Hematopoietic multipotent progenitor cell treated with erythropoietin and hydrocortisone succinate and interleukin-3 and kit ligand, for 6 days (in vitro differentiated cells): ENCODE results near the gene KLHDC8A.
A peak's percentile ranks its signal among the peaks of the same experiment; 100 is the strongest.

Experiments used
- DNase-seq: peaks from one replicate; pipeline ENCODE4 v3.0.0-alpha.2; 2015

KLHDC8A gene

DNA sequence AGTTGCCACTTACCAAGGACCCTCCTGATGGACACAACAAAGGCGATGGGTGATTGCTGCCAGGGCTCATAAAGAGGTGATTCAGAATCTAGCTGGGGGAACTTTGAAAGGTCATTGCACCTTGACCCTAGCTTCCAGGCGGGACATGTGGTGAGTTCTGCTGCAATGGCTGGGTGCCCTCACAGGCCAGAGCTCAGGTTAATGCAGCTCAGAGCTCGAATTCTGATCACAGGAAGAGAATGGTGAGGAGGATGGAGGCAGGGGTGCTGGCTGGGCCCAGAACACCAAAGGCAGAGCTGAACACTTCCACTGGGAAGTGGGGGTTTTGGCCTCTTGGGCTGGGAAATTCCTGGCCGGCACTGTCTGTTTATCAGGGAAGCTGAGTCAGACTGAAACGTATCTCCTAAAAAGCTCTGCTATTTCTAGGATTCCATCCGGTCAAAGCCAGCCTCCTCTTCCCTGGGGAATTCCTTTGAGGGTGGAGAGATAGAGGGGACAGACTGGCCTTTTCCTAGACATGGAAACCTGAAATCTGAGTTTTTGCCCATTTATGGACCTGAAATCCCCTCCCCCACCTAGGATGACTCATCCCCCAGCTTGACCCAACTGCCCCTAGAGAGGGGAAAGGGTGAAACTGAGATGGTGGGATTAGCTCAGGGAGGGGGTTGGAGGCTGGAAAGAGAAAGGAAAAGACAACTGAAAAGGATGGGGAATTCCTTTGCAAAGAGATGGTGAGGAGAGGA lies 62.4 kb downstream of the KLHDC8A start:
- DNase-seq: no peak

DNA sequence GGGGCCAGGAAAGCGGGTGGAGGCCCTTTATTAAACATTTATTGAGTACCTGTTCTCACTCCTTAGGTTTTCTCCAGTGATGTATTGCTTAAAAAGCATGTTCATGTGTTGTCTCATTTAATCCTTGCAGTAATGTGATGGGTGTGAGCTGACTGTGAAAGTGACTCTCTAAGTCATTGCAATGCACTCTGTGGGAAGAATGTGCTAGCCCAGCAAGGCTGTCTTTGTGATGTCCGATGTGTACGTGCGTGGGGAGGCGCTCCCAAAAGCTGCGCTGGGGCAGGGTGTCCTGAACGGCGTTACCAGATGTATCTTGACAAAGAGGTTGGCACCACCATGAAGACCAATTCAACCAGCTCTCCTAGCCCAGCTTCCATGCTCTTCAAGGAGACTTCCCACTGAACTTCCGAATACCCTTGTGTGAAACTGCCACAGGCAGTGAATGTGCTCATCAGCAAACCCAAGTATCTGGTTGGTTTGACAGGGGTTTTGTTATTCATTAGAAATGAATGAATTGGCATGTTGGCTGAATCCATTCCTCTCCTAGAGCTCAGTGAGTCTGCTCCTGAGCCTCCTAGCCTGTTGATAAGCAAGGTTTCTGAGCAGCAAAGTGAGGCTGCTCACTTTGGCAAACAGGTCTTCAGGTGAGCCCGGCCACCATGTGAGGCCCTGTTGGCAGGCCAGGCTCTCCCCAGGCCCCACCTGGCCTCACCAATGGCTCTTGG lies 63.2 kb downstream of the KLHDC8A start:
- no peak for DNase-seq

DNA sequence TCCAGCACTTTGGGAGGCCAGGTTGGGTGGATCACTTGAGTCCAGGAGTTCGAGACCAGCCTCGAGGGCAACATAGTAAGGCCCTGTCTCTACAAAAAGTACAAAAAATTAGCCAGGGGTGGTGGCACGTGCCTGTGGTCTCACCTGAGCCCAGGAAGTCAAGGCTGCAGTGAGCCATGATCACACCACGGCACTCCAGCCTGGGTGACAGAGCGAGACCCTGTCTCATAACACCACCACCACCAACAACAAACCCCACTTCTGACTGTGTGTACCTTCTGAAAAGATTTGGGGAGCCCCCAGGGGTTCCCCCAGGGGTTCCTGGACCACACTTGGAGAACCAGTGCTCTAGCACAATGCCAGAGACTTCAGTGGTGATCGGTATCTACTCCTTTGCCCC lies 65.1 kb downstream of the KLHDC8A start:
- no peak for DNase-seq

DNA sequence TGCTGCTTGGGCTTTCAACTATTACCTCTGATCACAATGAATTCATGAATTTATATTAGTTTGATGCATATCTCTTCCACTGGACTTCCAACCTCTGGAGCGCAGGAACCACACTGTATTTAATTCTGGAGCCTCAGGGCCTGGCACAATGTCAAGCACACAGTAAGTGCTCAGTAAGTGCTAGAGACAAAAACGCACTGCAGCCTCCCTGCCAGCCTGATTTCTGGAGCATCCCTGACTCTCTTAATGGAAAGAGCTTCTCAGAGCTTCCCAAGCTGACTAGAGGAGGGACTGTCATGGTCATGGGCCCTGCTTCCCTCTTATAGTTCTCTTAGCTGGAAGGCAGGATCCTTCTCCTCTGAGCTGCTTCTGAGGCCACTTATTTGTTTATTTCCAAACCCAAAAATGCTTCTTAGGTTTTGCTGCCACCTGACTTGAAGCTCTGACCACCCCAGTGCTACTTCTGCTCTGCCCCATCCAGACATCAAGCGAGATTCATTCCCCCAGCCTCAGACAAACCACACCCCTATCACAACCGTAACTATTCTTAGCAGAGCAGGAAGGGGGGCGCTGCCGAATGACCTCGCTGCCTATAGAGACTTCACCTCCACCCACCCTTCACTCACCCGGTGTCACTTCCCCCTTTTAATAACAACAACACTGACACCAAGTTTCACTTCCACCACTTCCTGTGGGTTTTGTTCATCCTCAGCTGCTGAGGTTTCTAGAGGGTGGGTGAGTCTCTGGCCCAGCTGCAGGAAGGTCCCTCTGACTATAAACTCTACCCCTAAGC lies 68.8 kb downstream of the KLHDC8A start:
- peak; percentile 83 for DNase-seq

DNA sequence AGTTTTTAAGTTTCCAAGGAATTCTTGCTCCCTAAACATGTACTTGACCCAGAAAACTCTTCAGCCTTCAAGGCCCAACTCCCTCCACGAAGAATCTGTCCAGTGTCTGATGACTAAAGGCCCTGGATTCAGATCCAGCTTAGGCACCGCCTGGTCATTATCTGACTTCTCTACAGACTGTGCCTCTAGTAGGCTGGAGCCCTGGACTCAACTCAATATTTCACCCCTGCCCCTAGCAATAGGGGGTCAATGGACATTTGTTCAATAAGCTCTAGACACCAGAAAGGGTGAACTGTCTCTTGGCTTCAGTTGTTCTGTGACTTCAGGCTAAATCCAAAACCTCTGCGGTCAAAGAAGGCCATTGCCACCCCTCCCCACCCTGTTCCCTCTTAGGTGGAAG lies 69.6 kb downstream of the KLHDC8A start:
- no peak for DNase-seq

DNA sequence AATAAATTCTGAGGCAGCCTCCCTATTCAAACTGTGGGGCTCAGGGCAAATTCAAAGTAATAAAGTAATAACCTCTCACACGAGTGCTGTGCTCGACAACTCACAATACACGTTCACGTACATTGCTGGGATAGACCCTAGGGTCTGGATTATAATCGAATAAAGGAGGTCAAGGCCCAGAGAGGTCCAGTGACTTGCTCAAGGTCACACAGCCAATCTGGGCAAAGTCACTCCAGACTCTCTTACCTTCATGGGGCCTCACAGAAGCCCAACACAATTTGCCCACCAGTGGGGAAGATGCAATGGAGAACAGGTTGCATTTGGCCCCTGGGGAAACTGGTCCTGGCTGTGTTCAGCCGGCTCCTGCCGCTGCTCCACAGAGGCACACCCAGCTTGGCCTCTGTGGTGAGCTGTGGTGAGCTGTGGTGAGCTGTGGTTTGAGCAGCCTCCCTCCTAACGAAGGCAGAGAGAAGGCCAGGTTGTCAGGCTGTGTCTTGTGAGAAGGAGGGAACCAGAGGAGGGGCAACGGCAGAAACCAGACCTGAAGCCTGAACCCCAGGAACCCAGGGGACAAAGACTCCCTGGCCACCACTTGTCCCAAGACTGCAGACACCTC lies 70.3 kb downstream of the KLHDC8A start:
- peak; percentile 81 for DNase-seq
